Activated T-helper 1 cell treated with anti-CD3 and anti-CD28 coated beads, Interleukin-12 subunit alpha, Interleukin-12 subunit beta, Interleukin-2, Interleukin-4 antibody, amounts not matched to agents 30 ng/mL and 10 ng/mL and 1 ng/mL, durations not matched to agents 14 hours and 24 hours and 36 hours (primary cell): ENCODE measurements around the gene PRR22. TPM values are rescaled to one million over a fixed set of nuclear protein-coding genes. Genes with fewer than 3 reads are reported as not detected.
A peak's percentile ranks its signal among the peaks of the same experiment; 100 is the strongest.

ENCODE experiments used
- DNase-seq: peaks from one replicate; pipeline ENCODE4 v3.0.0; 2021; ENCODE audit warnings: low spot score
- H3K27ac Mint-ChIP-seq: one replicate; pipeline ENCODE4 v1.8.0; 2021; ENCODE audit warnings: mild to moderate bottlenecking, mixed read lengths
- H3K27me3 Mint-ChIP-seq: one replicate; pipeline ENCODE4 v1.8.0; 2022; ENCODE audit warnings: mild to moderate bottlenecking, moderate library complexity, mixed read lengths; ENCODE audit not compliant: insufficient read depth
- H3K36me3 Mint-ChIP-seq: one replicate; pipeline ENCODE4 v1.8.0; 2021; ENCODE audit warnings: low read depth, mixed read lengths
- H3K4me1 Mint-ChIP-seq: one replicate; pipeline ENCODE4 v1.8.0; 2021; ENCODE audit warnings: low read depth, mixed read lengths
- H3K4me3 Mint-ChIP-seq: one replicate; pipeline ENCODE4 v1.8.0; 2021; ENCODE audit warnings: mild to moderate bottlenecking, moderate library complexity, mixed read lengths
- H3K9me3 Mint-ChIP-seq: one replicate; pipeline ENCODE4 v1.8.0; 2021; ENCODE audit warnings: mixed read lengths
- intact Hi-C: fragments of 100-400 bp; cut with micrococcal nuclease; formaldehyde crosslinking; loops from one replicate; pipeline ENCODE4 v1.15.1; 2024
- total RNA-seq: library from RNA; stranded (reverse); gene quantifications from 2 replicates; pipeline ENCODE4 v1.2.3, GENCODE V29; 2022

PRR22 gene
- total RNA-seq: 7.4 and 9.2 TPM in 2 replicates

DNA sequence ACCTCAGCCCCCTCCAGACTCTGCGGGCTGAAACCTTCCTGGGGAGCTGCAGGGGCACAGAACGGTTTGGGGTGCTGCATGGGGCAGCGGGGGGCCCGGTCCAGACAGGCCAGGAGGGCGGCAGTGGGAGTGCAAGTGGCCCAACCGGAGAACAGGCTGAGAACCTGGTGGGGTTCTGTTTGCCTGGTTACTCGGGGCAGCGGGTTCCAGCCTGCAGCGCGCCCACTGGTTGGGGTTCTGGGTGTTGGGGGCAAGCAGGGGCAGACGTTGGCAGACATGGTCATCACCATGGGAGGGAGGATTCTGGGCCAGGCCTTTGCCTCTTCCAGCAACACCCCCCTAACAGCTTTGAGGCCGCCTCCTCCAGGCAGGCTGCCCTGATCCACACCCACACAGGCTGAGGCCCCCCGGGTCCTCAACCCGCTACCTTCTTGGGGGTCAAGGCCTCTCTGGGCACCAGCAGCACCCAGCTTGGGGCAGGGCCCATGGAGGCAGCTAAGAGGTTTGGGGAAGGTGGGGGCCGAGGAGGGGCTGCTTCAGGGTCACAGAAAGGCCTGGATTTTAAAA, at the start of gene PRR22:
Gene PRR22, minus strand, starts transcription at position 166 of the 567 bp plus-strand sequence. Its CDS starts 86 bp downstream, at position 80.
- no peaks in the 10 kb centered on the region for H3K4me1 Mint-ChIP-seq
- H3K27me3 Mint-ChIP-seq: no peaks in the 10 kb centered on the region
- no peak within 1 kb of the TSS for H3K27ac Mint-ChIP-seq
- H3K4me3 Mint-ChIP-seq: no peak within 1 kb of the TSS
- H3K36me3 Mint-ChIP-seq: peaks cover 21% of the 10 kb centered on the region
- no peaks in the 10 kb centered on the region for H3K9me3 Mint-ChIP-seq
- no peak for DNase-seq
- intact Hi-C loops: no loop called here

DNA sequence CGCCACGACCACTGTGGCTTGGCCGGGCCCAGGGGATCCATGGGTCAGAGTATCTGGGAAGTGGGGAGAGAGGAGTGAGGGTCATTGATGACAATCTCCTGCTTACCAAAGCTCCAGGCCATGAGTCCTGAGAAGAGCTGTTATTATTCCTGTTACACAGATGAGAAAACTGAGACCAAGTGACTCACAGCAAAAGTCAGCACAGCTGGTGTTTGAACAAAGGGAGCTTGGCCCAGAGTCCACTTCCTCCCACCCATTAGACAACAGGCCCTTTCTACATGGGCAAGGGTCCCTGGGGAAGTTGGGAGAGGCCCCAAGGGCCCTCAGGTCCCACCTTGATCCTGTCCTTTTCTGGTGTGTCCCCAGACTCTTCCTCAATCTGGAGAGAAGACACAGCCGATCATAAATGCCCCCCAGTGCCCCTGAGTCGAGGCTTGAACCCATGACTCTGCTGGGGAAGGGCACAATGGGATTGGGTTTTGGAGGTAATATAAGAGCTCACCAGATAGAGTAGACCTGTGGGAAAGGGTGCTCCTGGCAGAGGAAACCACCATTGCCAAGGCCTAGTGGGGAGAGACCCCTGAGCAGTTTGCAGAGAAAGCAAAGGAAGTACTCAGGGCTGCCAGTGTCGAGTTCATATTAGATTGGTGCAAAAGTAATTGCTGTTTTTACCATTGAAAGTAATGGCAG, 48.1 kb upstream of the PRR22 start:
- no peak for DNase-seq
- Mint-ChIP-seq H3K36me3 (no peaks in the 10 kb centered on the region), H3K9me3 (no peaks in the 10 kb centered on the region), H3K4me3 (no peak overlapping the region), H3K27me3 (peaks cover 2% of the 10 kb centered on the region), H3K4me1 (peaks cover 5% of the 10 kb centered on the region), H3K27ac (no peak overlapping the region)
- intact Hi-C loops: no loop called here

DNA sequence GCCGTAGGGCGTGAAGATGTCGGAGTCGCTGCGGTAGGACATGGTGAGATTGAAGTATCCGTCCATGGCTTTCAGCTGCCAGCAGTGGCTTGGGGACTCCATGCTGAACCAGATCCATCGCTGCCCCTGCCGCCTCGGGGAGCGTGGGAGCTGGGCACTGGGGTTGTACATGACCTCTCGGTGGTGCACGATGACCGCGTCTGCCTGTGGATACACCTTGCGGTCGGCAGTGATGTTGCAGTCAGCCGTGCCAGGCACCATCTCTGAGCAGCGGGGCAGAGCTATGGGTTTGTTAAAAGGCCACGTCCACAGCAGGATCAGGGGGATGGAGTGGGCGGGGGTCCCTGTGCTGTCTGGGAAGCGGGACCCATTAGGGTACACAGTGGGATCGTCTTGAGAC, 47.5 kb upstream of the PRR22 start:
- DNase-seq: no peak
- Mint-ChIP-seq H3K4me3 (no peak overlapping the region), H3K36me3 (no peaks in the 10 kb centered on the region), H3K27ac (no peak overlapping the region), H3K27me3 (peaks cover 2% of the 10 kb centered on the region), H3K9me3 (no peaks in the 10 kb centered on the region), H3K4me1 (peaks cover 9% of the 10 kb centered on the region)
- intact Hi-C loops: no loop called here

DNA sequence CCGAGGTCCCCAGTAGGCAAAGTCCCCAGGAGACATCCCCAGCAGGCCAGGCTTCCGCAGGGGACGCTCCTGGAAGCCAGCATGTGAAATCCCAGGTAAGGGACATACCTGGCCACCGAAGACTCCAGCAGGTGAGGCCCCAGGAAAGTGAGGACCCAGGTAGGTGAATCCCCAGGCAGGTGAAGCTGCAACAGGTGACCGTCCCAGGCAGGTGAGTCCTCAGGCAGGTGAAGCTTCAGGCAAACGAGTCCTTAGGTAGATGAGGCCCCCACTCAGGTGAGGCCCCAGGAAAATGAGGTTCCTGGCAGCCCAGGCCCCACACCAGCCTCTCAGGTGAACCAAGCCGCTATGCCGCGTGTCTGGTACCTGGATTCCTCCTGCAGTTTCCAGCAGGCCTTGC, 46.6 kb upstream of the PRR22 start:
- Mint-ChIP-seq H3K9me3 (no peaks in the 10 kb centered on the region), H3K4me1 (peaks cover 13% of the 10 kb centered on the region), H3K27ac (no peak overlapping the region), H3K27me3 (peaks cover 2% of the 10 kb centered on the region), H3K36me3 (no peaks in the 10 kb centered on the region), H3K4me3 (no peak overlapping the region)
- no peak for DNase-seq
- intact Hi-C loops: no loop called here

DNA sequence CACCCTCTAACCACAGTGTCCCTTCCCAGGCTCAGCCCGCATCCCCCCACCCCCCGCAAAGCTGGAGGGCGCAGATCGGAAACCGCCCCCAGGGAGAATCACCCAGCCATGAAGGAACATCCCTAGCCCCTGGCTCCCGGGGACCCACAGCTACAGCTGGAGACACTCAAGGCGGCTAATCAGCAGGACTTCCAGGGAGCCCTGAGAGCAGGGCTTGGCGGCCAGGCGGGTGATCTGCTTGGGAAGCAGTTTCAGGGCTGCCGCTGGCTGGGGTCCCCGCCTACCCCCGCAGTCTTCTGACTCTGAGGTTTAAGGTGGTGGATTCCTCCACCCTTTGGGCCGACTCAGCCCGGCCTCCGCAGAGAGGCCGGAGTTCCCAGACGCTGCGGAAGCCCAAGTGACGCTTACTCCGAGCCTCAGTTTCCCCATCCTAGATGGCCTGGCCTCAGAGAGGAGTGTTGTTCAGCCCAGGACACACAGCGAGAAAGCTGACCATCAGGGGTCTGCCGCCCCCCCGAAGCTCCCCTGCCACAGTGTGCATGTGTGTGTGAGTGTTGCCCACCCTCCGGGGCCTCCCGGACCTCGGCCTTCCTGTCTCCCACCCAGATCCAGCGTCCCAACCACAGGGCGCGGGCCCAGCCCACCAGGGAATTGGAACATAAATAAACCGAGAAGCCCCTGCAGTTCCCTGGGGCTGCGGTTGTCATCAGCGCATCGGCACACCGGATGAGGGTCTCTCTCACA, 45.2 kb upstream of the PRR22 start:
- intact Hi-C loops: loop anchor here (2.0 kb wide), 1 partner anchor 149 kb away; the partner anchor contains the start of gene RANBP3
- H3K27me3 Mint-ChIP-seq: peaks cover 2% of the 10 kb centered on the region
- H3K36me3 Mint-ChIP-seq: no peaks in the 10 kb centered on the region
- H3K27ac Mint-ChIP-seq: no peak overlapping the region
- H3K4me1 Mint-ChIP-seq: peaks cover 13% of the 10 kb centered on the region
- no peaks in the 10 kb centered on the region for H3K9me3 Mint-ChIP-seq
- peak overlapping the region; percentile 50 for H3K4me3 Mint-ChIP-seq
- DNase-seq: no peak

DNA sequence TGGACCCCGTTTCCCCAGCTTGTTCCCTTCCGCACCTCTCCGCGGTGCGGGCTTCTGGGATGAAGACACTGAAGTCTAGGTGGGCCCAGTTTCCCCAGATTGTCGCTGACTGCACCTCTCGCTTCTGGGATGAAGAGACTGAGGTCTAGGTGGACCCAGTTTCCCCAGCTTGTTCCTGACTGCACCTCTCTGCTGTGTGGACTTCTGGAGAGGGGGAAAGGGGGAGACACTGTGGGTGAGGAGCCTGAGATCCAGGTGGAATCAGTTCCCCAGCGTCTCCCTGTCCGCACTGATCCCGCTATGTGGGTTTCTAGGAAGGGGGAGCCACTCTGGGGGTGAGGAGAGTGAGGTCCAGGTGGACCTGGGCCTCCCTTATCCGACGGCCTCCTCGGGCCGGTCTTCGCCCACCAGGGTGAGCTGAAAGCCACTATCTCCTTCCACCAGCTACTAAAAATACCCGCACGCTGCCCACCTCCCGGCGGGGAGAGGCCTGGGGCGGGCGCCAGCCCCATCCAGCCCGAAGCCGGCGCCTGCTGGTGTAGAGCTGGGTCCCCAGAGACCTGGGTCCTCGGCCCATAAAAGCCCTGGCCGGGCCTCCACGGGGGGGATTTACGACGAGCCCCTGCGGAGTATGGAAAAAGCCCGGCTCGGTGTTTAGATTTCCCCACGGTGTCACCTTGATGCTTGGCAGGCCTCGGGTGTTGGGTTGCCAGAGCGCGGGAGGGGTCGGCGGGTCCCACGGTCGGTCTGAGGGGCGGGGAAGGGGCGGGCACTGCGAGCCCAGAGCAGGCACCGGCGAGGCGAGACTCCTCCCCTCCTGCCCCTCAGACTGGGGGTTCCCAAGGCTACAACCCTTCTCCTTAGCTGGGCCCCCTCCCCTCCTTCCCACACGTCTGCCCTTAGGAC, 44.4 kb upstream of the PRR22 start:
- H3K9me3 Mint-ChIP-seq: no peaks in the 10 kb centered on the region
- peaks cover 2% of the 10 kb centered on the region for H3K27me3 Mint-ChIP-seq
- peak overlapping the region; percentile 99 for H3K4me3 Mint-ChIP-seq
- H3K4me1 Mint-ChIP-seq: peaks cover 13% of the 10 kb centered on the region
- H3K27ac Mint-ChIP-seq: peak overlapping the region; percentile 99
- no peak for DNase-seq
- intact Hi-C loops: loop anchor here (1.0 to 2.0 kb wide), 5 partner anchors 25 to 150 kb away; partner anchors contain the start of genes CATSPERD, LONP1, RANBP3 and VMAC
- no peaks in the 10 kb centered on the region for H3K36me3 Mint-ChIP-seq

DNA sequence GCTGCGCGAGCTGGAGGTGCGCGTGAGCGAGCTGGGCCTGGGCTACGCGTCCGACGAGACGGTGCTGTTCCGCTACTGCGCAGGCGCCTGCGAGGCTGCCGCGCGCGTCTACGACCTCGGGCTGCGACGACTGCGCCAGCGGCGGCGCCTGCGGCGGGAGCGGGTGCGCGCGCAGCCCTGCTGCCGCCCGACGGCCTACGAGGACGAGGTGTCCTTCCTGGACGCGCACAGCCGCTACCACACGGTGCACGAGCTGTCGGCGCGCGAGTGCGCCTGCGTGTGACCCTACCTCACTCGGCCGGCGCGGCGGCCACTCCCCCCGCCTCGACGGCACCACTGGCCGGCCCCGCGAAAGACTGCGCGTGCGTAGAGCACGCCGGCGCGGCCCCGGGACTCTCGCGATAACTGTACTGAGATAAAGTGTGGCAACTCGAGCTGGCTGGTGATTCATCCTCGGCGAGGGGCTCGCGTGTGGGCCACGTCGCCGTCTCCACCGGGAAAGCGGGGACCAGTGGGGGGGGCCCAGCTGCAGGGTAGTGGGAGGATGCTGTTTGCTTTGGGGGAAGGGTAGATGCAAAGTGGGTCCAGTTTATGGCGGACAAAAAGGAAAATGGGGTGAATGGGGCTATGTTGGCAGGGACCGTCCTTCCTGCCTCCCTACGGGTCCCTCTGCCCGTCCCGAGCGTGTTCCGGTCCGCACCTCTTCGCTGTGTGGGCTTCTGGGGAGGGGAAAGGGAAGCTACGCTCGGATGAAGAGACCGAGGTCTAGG, 43.5 kb upstream of the PRR22 start:
- no peaks in the 10 kb centered on the region for H3K36me3 Mint-ChIP-seq
- no peaks in the 10 kb centered on the region for H3K9me3 Mint-ChIP-seq
- peaks cover 13% of the 10 kb centered on the region for H3K4me1 Mint-ChIP-seq
- H3K27ac Mint-ChIP-seq: peak overlapping the region; percentile 99
- DNase-seq: peak; percentile 96
- intact Hi-C loops: loop anchor here (1.0 to 2.0 kb wide), 5 partner anchors 24 to 151 kb away; partner anchors contain the start of genes CATSPERD, LONP1, RANBP3 and VMAC
- H3K4me3 Mint-ChIP-seq: peak overlapping the region; percentile 99
- H3K27me3 Mint-ChIP-seq: peaks cover 2% of the 10 kb centered on the region

DNA sequence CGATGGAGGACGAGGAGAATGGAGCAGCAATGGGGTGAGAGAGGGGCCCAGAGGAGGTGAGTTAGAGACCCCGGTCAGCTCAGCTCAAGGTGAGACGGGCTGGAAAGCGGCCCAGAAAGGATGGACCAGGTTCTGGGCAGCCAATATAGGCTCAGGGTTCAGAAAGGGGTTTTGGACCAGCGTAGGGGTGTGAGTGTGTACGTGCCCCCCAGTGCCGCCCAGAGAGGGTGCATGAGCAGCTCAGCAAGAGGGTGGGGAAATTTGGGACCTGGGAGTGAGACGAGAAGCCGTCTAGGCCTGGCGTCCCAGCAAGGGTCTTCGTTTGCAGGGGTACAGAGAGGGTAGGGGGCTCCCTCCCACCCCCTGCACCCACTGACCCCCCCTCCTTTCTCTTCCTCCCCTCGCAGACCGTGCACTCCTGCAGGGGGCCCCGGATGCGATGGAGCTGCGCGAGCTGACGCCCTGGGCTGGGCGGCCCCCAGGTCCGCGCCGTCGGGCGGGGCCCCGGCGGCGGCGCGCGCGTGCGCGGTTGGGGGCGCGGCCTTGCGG, 42.9 kb upstream of the PRR22 start:
- H3K27ac Mint-ChIP-seq: peak overlapping the region; percentile 87
- peaks cover 2% of the 10 kb centered on the region for H3K27me3 Mint-ChIP-seq
- peaks cover 13% of the 10 kb centered on the region for H3K4me1 Mint-ChIP-seq
- H3K9me3 Mint-ChIP-seq: no peaks in the 10 kb centered on the region
- no peak for DNase-seq
- peak overlapping the region; percentile 77 for H3K4me3 Mint-ChIP-seq
- intact Hi-C loops: no loop called here
- H3K36me3 Mint-ChIP-seq: no peaks in the 10 kb centered on the region

DNA sequence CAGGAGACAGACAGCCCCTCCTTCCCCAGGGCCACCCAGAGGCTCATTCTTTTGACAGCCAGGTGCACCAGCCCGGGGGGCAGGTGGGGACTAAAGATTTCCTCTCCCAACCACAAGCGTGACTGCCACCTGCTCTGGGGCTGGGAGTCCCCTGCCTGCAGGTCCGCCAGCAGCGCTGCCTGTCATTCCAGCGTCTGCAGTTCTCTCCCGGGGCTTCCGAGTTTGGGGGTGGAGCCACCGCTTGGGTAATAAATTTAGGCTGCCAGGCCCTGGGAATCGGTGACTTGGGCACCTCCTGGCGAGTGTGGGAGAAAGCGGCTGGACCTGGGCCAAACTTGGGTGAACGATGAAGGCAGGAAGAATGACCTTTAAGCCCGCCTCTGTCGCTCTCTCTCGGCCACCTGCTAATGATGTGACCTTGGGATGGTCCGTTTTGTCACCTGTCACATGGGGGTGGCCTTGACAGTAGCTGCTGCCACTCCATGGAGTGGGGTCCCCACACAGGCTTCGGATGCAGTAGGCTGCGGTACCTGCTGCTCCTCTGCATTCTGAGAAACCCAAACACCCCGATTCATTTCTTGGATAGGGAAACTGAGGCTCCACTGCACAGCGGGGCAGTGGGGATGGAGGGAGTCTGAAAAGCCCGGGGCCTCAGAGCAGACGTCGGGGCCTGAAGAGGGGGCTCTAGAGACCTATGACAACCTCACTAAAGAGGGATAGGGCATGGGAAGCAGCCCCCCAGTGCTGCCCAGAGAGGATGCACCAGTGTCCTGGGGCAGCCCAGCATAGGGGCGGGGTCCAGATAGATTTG, 42.2 kb upstream of the PRR22 start:
- no peaks in the 10 kb centered on the region for H3K36me3 Mint-ChIP-seq
- intact Hi-C loops: no loop called here
- peaks cover 13% of the 10 kb centered on the region for H3K4me1 Mint-ChIP-seq
- no peaks in the 10 kb centered on the region for H3K27me3 Mint-ChIP-seq
- DNase-seq: no peak
- H3K27ac Mint-ChIP-seq: peak overlapping the region; percentile 87
- H3K9me3 Mint-ChIP-seq: no peaks in the 10 kb centered on the region
- peak overlapping the region; percentile 77 for H3K4me3 Mint-ChIP-seq

DNA sequence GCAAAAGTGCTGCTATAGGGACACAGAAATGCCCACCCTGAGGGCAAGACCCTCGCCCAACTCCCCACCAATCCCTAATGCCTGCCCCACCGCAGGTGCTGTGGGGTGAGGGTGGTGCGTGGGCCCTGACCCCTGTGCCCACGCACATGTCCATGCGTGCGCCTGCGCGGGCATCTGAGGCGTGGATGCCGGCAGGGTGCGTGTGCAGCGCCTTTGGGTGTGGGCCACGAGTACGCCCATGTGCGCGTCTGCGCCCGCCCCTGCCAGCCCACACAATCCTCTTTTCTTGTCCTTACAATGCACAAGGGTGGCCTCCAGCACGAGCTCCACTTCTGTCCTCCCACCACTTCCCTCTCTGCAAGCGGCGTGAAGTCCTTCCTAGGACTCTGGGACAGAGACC, 40.6 kb upstream of the PRR22 start:
- Mint-ChIP-seq H3K36me3 (no peaks in the 10 kb centered on the region), H3K9me3 (no peaks in the 10 kb centered on the region), H3K27ac (no peak overlapping the region), H3K4me3 (no peak overlapping the region), H3K4me1 (peaks cover 11% of the 10 kb centered on the region), H3K27me3 (no peaks in the 10 kb centered on the region)
- intact Hi-C loops: no loop called here
- no peak for DNase-seq

DNA sequence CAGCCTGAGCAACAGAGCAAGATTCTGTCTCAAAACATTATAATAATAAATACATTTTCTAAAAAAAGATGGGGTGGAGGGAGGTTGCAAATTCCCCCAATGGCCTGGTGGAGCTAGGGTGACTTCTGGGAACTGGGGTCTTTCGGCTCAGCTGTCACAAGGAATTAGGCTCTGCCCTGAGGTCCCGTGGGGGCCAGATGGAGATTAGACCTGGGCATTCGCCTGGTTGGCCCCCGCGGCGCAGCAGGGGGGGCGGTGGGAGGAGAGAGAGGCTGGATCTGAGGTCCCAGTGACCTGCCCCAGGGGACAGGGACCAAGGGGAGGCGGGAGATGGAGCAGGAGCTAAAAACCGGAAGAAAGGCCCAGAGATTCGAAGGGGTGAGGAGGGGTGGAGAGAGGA, 40.2 kb upstream of the PRR22 start:
- intact Hi-C loops: no loop called here
- Mint-ChIP-seq H3K36me3 (no peaks in the 10 kb centered on the region), H3K4me3 (no peak overlapping the region)

More for the DNA sequence above, 40.2 kb upstream of the PRR22 start:
- Mint-ChIP-seq H3K27ac (no peak overlapping the region), H3K4me1 (peaks cover 8% of the 10 kb centered on the region), H3K27me3 (no peaks in the 10 kb centered on the region), H3K9me3 (no peaks in the 10 kb centered on the region)
- DNase-seq: no peak
